Measurements from ENCODE around the gene STK40. TPM values are rescaled to one million over a fixed set of nuclear protein-coding genes. Genes with fewer than 3 reads are reported as not detected.

Gene STK40
- total and polyA plus RNA-seq, 9 of the 15 experiments (the other 6 are each of a cell fraction or from before 2014, with no cell fraction given) = 0.69 to 94.3 (median 39.1) TPM

GRCh38 chr1:36400825-36401601 lies 15.3 kb upstream of the STK40 start (continued):
- peak; percentile 67 for TF ChIP-seq TAF1 (IDR thresholded peaks at IDR 0.05; ENCODE audit: control insufficient read depth, extremely low read depth, insufficient read depth, low read length, severe bottlenecking)
- TF ChIP-seq HDAC1 (IDR thresholded peaks at IDR 0.05) = peak in 1 of 2 experiments; percentile 27; a peak in 1 of 4 replicates
- TF ChIP-seq ELF2 (CRISPR knock-in tag; IDR thresholded peaks at IDR 0.05) = no peak
- no peak for TF ChIP-seq ATF3 (IDR thresholded peaks at IDR 0.05)
- TF ChIP-seq ATF3 (CRISPR knock-in tag; conservative IDR thresholded peaks at IDR 0.05) = peak; percentile 72; the same call in 1 of the 2 replicates
- peak; percentile 82 for TF ChIP-seq PHF20 (IDR thresholded peaks at IDR 0.05; ENCODE audit: partially characterized antibody)
- peak; percentile 56 for TF ChIP-seq PHF8 (IDR thresholded peaks at IDR 0.05; ENCODE audit: borderline replicate concordance, low read length)
- no peak for TF ChIP-seq ZBTB33 (CRISPR knock-in tag; IDR thresholded peaks at IDR 0.05)
- no peak for TF ChIP-seq ETS2 (tag; IDR thresholded peaks at IDR 0.05; ENCODE audit: borderline replicate concordance, poor library complexity, severe bottlenecking)
- no peak for TF ChIP-seq RAD21 (CRISPR knock-in tag; conservative IDR thresholded peaks at IDR 0.05 in 1 of 2, IDR thresholded peaks at IDR 0.05 in 1 of 2)
- TF ChIP-seq ATF7 (IDR thresholded peaks at IDR 0.05) = peak; percentile 50; the same call in 1 of the 2 replicates
- TF ChIP-seq POLR2H (tag; IDR thresholded peaks at IDR 0.05; ENCODE audit: low read depth) = peak; percentile 86
- TF ChIP-seq POLR2B (IDR thresholded peaks at IDR 0.05; ENCODE audit: low read depth, partially characterized antibody) = peak; percentile 85
- peak; percentile 47 for TF ChIP-seq E2F8 (IDR thresholded peaks at IDR 0.05; ENCODE audit: low read depth, partially characterized antibody)
- no peak for TF ChIP-seq SMAD3 (CRISPR knock-in tag; conservative IDR thresholded peaks at IDR 0.05)
- TF ChIP-seq MAZ (CRISPR knock-in tag; conservative IDR thresholded peaks at IDR 0.05 in 1 of 2, IDR thresholded peaks at IDR 0.05 in 1 of 2) = peak in 1 of 2 experiments; percentile 84; a peak in 2 of 4 replicates
- TF ChIP-seq L3MBTL2 (IDR thresholded peaks at IDR 0.05) = peak; percentile 52; the same call in 1 of the 2 replicates
- peak; percentile 90 for TF ChIP-seq SPI1 (IDR thresholded peaks at IDR 0.05; ENCODE audit: borderline replicate concordance, low read depth, low read length)
- TF ChIP-seq JUND (IDR thresholded peaks at IDR 0.05; ENCODE audit: borderline replicate concordance, low read depth, low read length) = peak; percentile 58; the same call in 1 of the 2 replicates
- peak; percentile 68; the same call in 1 of the 3 replicates for TF ChIP-seq JUND (tag; IDR thresholded peaks at IDR 0.05; ENCODE audit: borderline replicate concordance, low read depth, low read length)
- TF ChIP-seq HDAC6 (IDR thresholded peaks at IDR 0.05; ENCODE audit: low read depth, low read length) = no peak
